ENCODE measurements around the gene S100A14.

- no peak for TF ChIP-seq POLR2A (IDR thresholded peaks at IDR 0.05; ENCODE audit: low read depth, low read length)
- no peak for TF ChIP-seq PAX5 (IDR thresholded peaks at IDR 0.05; ENCODE audit: insufficient read depth, low read length, severe bottlenecking)
- no peak for TF ChIP-seq TAF1 (IDR thresholded peaks at IDR 0.05; ENCODE audit: low read depth, low read length)
- no peak for TF ChIP-seq POLR2AphosphoS5 (IDR thresholded peaks at IDR 0.05; ENCODE audit: low read depth, low read length)
Observed at GRCh38 chr1:153617663-153618062, 1.5 kb upstream of the S100A14 start.

Data from GM12891 (cell line).